Esophagus squamous epithelium (tissue), 5 donors: Measurements from ENCODE around the gene SAPCD1. TPM values are rescaled to one million over a fixed set of nuclear protein-coding genes. Genes with fewer than 3 reads are reported as not detected.
A peak's percentile ranks its signal among the peaks of the same experiment; 100 is the strongest.

Experiments
- DNase-seq: peaks from one replicate; lab custom pipeline; 2025; lab: John Stamatoyannopoulos, UW
- H3K27ac ChIP-seq, 4 donors: fragments of 200-600 bp; sonication (generic); one replicate each; pipeline ENCODE4 v1.5.1; 2016 to 2019; ENCODE audit warnings: mild to moderate bottlenecking in 1 of 4
- H3K27me3 ChIP-seq, 4 donors: fragments of 200-600 bp; sonication (generic); 1 replicate in 3 of 4; 2 replicates in 1 of 4; pipeline versions ENCODE4 v1.5.1 to v1.6.0; 2017 to 2021; ENCODE audit warnings: antibody characterized with exemption in 1 of 4
- H3K36me3 ChIP-seq, 3 donors: fragments of 200-600 bp; sonication (generic); one replicate each; pipeline ENCODE4 v1.5.1; 2016 to 2019
- H3K4me1 ChIP-seq, 3 donors: fragments of 200-600 bp; sonication (generic); one replicate each; pipeline ENCODE4 v1.5.1; 2017 to 2019
- H3K4me3 ChIP-seq, 4 donors: fragments of 200-600 bp; sonication (generic); 1 replicate in 3 of 4; 2 replicates in 1 of 4; pipeline ENCODE4 v1.5.1; 2016 to 2019; ENCODE audit warnings: mild to moderate bottlenecking in 2 of 4, moderate library complexity in 1 of 4
- H3K9me3 ChIP-seq, 3 donors: fragments of 200-600 bp; sonication (generic); one replicate each; pipeline ENCODE4 v1.5.1; 2016 to 2019
- CTCF ChIP-seq, 6 experiments: fragments of 450-650 bp in 4 of 6; fragments of 200-600 bp in 2 of 6; sonication (generic) in 2 of 6; IDR thresholded peaks; one replicate each; pipeline ENCODE4 v1.5.1; 2016 to 2019; ENCODE audit warnings: antibody characterized with exemption in 6 of 6, mild to moderate bottlenecking in 4 of 6, moderate library complexity in 4 of 6
- POLR2A ChIP-seq, 4 donors: fragments of 450-650 bp; IDR thresholded peaks; one replicate each; pipeline ENCODE4 v1.6.1; 2017; ENCODE audit warnings: antibody characterized with exemption in 4 of 4, mild to moderate bottlenecking in 4 of 4, moderate library complexity in 3 of 4
- WGBS, 2 donors: methylation state at CpG; one replicate each; pipeline ENCODE4 v1.1.5; 2018; 5-methylcytosine and 5-hydroxymethylcytosine counted together
- intact Hi-C: fragments of 100-400 bp; cut with DNase I; formaldehyde crosslinking; loops from one replicate; pipeline ENCODE4 v1.15.0; 2022
- total RNA-seq, 4 donors: library from RNA; depleted of rRNA; stranded (reverse); fragments of >200 nt; gene quantifications; one replicate each; pipeline ENCODE4 v1.1.0, GENCODE V29; 2016
- donor health status: DM: yes; HTN: yes; CAD: no.

Gene SAPCD1
- total RNA-seq, 4 donors from 2014 or later: 0.45 to 2.9 (median 1.1) TPM

- no peaks in the 10 kb centered on the region for H3K27me3 ChIP-seq
- H3K4me3 ChIP-seq: peak overlapping the region; percentile 85 to 100 (median 88)
- H3K27ac ChIP-seq: peak overlapping the region; percentile 95 to 98 (median 96)
- H3K9me3 ChIP-seq: no peaks in the 10 kb centered on the region
- intact Hi-C loops: no loop called here
- no peak for DNase-seq
- peaks cover 3 to 65% (median 16%) of the 10 kb centered on the region in 3 donors for H3K4me1 ChIP-seq
- TF ChIP-seq POLR2A (IDR thresholded peaks at IDR 0.05) (no peak), CTCF (IDR thresholded peaks at IDR 0.05) (no peak)
- peaks cover 0 to 43% (median 12%) of the 10 kb centered on the region in 3 donors for H3K36me3 ChIP-seq
- WGBS, 2 donors: 1 to 2% methylated on average over 18 to 31 of the region's 44 CpGs
Observed at GRCh38 chr6:31794866-31795615, 32.6 kb downstream of the SAPCD1 start.

DNA sequence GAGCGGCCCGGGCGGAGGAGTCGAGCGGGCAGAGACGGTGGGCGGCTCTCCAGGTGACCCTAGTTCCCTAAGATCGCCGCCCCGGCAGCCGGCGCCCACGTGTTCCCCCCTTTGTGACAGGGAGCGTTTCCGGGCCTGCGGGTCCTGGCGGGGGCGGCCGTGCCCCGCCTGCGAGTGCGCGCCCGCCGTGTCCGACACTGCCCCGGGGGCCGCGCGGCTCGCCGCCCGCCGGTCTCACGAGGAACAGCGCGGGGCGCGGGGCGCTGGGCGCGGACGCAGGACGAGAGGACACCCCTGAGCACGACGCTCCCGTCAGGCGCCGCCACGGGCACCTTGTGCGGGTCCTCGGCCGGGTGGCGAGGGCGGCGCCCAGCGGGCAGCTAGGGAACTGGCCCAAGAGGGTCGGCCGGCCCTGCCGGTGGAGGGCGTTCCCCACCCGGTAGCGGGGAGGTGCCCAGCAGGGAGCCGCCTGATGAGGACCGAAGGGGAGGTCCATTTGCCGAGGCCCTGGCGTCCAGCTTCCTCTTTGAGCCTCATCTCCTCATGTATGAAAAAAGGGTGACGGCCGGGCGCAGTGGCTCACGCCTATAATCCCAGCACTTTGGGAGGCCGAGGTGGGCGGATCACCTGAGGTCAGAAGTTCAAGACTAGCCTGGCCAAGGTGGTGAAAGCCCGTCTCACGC is 33.3 kb downstream of the SAPCD1 start, which contains the start of gene VARS1:
VARS1 (minus strand) TSS at position 137 of the 683 bp plus-strand sequence. CDS start 535 bp downstream, outside the sequence.
- TF ChIP-seq CTCF (IDR thresholded peaks at IDR 0.05): peak; percentile 70 to 93 (median 89)
- TF ChIP-seq POLR2A (IDR thresholded peaks at IDR 0.05): peak in 3 of 4 donors; percentile 12 to 78 (median 35)
- H3K36me3 ChIP-seq: peaks cover 0 to 36% (median 12%) of the 10 kb centered on the region in 3 donors
- H3K4me3 ChIP-seq: peak within 1 kb of the TSS; percentile 85 to 100 (median 88)
- H3K27me3 ChIP-seq: no peaks in the 10 kb centered on the region
- no peaks in the 10 kb centered on the region for H3K9me3 ChIP-seq
- peaks cover 3 to 63% (median 16%) of the 10 kb centered on the region in 3 donors for H3K4me1 ChIP-seq
- DNase-seq: peak; percentile 47
- intact Hi-C loops: no loop called here
- 0% methylated on average over 4 to 12 of the region's 75 CpGs for WGBS, 2 donors
- H3K27ac ChIP-seq: peak within 1 kb of the TSS; percentile 95 to 98 (median 96)

DNA sequence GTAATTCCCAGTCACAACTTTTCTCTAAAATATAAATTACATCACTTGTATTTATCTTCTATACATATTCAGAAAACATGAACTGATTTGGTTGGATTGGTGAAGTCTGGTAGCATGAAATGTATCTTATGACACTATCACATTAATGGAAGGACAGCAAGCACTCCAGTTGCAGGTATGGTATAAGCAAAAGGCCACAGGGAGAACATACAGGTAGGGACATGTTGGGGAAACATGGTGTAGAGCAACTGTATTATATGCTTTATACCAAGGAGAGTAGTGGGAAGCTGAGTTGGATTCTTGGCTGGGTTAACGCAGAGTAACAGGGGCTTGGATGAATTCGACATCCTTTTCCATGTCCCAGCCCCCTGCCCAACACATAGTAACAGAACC is 34.5 kb downstream of the SAPCD1 start:
- no peaks in the 10 kb centered on the region for H3K9me3 ChIP-seq
- intact Hi-C loops: no loop called here
- H3K36me3 ChIP-seq: peaks cover 0 to 33% (median 5%) of the 10 kb centered on the region in 3 donors
- TF ChIP-seq CTCF (IDR thresholded peaks at IDR 0.05) (no peak), POLR2A (IDR thresholded peaks at IDR 0.05) (no peak)
- DNase-seq: no peak
- H3K4me3 ChIP-seq: no peak overlapping the region
- H3K27me3 ChIP-seq: no peaks in the 10 kb centered on the region
- WGBS, 2 donors: 33 to 63% methylated on average over 2 of the region's 2 CpGs
- H3K4me1 ChIP-seq: peaks cover 3 to 51% (median 16%) of the 10 kb centered on the region in 3 donors
- peak overlapping the region; percentile 21 to 98 (median 72) for H3K27ac ChIP-seq

DNA sequence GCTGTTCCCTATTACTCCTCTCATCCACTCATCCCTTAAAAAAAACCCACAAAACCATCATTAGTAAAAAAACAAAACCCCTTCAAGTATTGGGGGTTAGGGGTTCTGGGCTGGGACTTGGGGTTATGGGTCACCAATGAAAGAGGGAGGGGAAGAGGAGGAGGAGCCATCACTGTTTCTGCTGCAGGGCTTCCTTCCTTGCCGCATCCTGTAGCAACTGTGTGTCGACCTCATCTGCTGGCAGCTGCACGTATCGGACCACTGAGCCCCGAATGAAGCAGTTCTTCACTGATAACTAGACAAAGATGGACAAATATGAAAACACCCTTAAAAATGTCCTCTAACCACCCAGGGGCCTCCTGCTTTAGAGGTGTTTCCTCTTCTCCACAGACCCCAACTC is 35.1 kb downstream of the SAPCD1 start:
- 80% methylated on average over 5 of the region's 5 CpGs for WGBS, 2 donors
- TF ChIP-seq POLR2A (IDR thresholded peaks at IDR 0.05): no peak
- TF ChIP-seq CTCF (IDR thresholded peaks at IDR 0.05): no peak
- H3K36me3 ChIP-seq: peaks cover 0 to 33% (median 0%) of the 10 kb centered on the region in 3 donors
- H3K27me3 ChIP-seq: no peaks in the 10 kb centered on the region
- no peaks in the 10 kb centered on the region for H3K9me3 ChIP-seq
- intact Hi-C loops: no loop called here
- H3K4me1 ChIP-seq: peaks cover 3 to 46% (median 16%) of the 10 kb centered on the region in 3 donors
- H3K27ac ChIP-seq: peak overlapping the region; percentile 5 to 98 (median 72)
- no peak overlapping the region for H3K4me3 ChIP-seq
- no peak for DNase-seq
